Coronary artery (tissue), 2 donors: ENCODE measurements around the gene CFL1.
"Not testable (repeated sequence)": the region's sequence is repeated elsewhere in the genome, so short reads cannot be mapped to it uniquely, and the experiment has no call there.

ENCODE experiments used
- DNase-seq: peaks from one replicate; pipeline ENCODE4 v3.0.0-alpha.2; 2017; ENCODE audit warnings: low spot score
- H3K27ac ChIP-seq, 2 donors: fragments of 200-600 bp; sonication (generic); one replicate each; pipeline ENCODE4 v1.5.1; 2016 to 2019
- H3K4me3 ChIP-seq: fragments of 200-600 bp; sonication (generic); 2 replicates; pipeline ENCODE4 v1.5.1; 2016; ENCODE audit warnings: mild to moderate bottlenecking, moderate library complexity
- TF ChIP-seq, protein P1 (sequence below): fragments of 200-600 bp; sonication (generic); IDR thresholded peaks from one replicate; pipeline ENCODE4 v1.5.1; 2019; ENCODE audit warnings: antibody characterized with exemption

Gene CFL1

GRCh38 chr11:65849771-65850216 lies 8.2 kb downstream of the CFL1 start:
- H3K27ac ChIP-seq: no peak overlapping the region
- H3K4me3 ChIP-seq: no peak overlapping the region
- no peak for DNase-seq
- TF ChIP-seq, protein P1, sequence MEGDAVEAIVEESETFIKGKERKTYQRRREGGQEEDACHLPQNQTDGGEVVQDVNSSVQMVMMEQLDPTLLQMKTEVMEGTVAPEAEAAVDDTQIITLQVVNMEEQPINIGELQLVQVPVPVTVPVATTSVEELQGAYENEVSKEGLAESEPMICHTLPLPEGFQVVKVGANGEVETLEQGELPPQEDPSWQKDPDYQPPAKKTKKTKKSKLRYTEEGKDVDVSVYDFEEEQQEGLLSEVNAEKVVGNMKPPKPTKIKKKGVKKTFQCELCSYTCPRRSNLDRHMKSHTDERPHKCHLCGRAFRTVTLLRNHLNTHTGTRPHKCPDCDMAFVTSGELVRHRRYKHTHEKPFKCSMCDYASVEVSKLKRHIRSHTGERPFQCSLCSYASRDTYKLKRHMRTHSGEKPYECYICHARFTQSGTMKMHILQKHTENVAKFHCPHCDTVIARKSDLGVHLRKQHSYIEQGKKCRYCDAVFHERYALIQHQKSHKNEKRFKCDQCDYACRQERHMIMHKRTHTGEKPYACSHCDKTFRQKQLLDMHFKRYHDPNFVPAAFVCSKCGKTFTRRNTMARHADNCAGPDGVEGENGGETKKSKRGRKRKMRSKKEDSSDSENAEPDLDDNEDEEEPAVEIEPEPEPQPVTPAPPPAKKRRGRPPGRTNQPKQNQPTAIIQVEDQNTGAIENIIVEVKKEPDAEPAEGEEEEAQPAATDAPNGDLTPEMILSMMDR: no peak

GRCh38 chr11:65849366-65849765 lies 8.6 kb downstream of the CFL1 start:
- no peak overlapping the region for H3K27ac ChIP-seq
- H3K4me3 ChIP-seq: no peak overlapping the region
- TF ChIP-seq, protein P1: no peak
- no peak for DNase-seq

GRCh38 chr11:65848693-65849092 lies 9.3 kb downstream of the CFL1 start:
- H3K27ac ChIP-seq, H3K4me3 ChIP-seq, DNase-seq: not testable (repeated sequence)

DNA sequence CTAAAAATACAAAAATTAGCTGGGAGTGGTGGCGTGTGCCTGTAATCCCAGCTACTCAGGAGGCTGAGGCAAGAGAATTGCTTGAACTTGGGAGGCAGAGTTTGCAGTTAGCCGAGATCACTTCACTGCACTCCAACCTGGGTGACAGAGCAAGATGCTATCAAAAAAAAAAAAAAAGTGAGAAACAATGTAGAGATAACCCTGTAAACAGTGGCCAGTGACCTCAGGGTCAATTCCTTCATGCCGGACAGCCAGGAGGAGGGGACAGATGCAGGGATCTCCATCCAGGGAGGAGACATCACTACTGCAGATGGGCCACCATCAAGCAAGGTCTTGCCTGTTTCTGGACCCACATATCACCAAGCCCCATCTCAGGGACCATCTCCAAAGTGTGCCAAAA lies 10.2 kb downstream of the CFL1 start:
- TF ChIP-seq, protein P1: no peak
- DNase-seq: no peak
- Histone ChIP-seq H3K27ac (no peak overlapping the region), H3K4me3 (no peak overlapping the region)

DNA sequence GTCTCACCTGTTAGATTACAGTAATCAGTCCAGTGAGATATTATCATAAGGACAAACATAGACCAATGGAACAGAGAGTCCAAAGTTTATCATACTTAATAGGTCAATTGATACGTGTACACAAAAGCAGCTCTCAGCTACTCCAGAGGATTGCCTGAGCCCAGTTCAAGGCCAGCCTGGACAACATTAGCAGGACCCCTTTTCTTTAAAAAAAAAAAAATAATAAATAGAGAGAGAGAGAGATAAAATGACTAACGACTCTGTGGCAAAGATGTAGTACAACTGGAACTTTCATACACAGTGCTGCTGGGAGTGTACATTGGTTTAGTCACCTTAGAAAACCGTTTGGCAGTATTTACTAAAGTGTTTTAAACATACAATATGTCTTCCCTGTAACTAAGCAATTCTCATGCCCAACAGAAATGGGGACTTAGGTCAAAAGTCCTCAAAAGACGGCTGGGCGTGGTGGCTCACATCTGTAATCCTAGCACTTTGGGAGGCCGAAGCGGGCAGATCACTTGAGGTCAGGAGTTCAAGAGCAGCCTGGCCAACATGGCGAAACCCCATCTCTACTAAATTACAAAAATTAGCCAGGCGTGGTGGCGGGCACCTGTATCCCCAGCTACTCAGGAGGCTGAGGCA lies 13.6 kb downstream of the CFL1 start:
- Histone ChIP-seq H3K27ac (no peak overlapping the region), H3K4me3 (no peak overlapping the region)
- TF ChIP-seq, protein P1: no peak
- DNase-seq: no peak

- no peak for DNase-seq
- TF ChIP-seq, protein P1: no peak
- H3K4me3 ChIP-seq: no peak overlapping the region
- no peak overlapping the region for H3K27ac ChIP-seq
Observed at GRCh38 chr11:65843811-65844210, 14.2 kb downstream of the CFL1 start.

GRCh38 chr11:65842144-65842543 lies 15.8 kb downstream of the CFL1 start:
- no peak overlapping the region for H3K27ac ChIP-seq
- TF ChIP-seq, protein P1: no peak
- H3K4me3 ChIP-seq: no peak overlapping the region
- no peak for DNase-seq

DNA sequence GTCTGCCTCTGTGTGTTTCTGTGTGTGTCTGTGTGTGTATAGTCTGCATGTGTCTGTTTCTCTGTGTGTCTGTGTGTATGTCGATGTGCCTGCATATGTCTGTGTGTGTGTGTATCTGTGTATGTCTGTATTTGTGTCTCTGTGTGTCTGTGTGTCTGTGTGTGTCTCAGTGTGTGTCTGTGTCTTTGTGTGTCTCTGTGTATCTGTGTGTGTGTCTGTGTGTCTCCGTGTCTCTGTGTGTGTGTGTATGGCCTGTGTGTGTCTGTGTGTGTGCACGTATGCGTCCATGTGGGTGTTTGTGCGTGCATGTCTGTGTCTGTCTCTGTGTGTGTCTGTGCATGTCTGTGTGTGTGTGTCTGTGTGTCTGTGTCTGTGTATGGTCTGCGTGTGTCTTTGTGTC lies 23.8 kb downstream of the CFL1 start:
- H3K27ac ChIP-seq: no peak overlapping the region
- no peak for DNase-seq
- H3K4me3 ChIP-seq: peak overlapping the region; percentile 82
- TF ChIP-seq, protein P1: no peak
